SK-N-SH (cell line): ENCODE results near the gene AKT3.

Experiments used
- GABPA ChIP-seq: IDR thresholded peaks from 2 replicates; pipeline ENCODE4 v1.4.0; 2012; ENCODE audit warnings: low read depth, mild to moderate bottlenecking
- RCOR1 ChIP-seq: fragments of 150-350 bp; IDR thresholded peaks from 2 replicates; pipeline ENCODE4 v1.6.1; 2017; ENCODE audit warnings: antibody characterized with exemption, low read length
- REST ChIP-seq: IDR thresholded peaks from 2 replicates; pipeline ENCODE4 v1.6.1; 2012; ENCODE audit warnings: mild to moderate bottlenecking, low read depth, low read length, moderate library complexity
- TEAD4 ChIP-seq: IDR thresholded peaks from 2 replicates; pipeline ENCODE4 v1.4.0; 2012; ENCODE audit warnings: mild to moderate bottlenecking, borderline replicate concordance; ENCODE audit not compliant: insufficient read depth
- YY1 ChIP-seq: IDR thresholded peaks from 2 replicates; pipeline ENCODE4 v1.4.0; 2012; ENCODE audit warnings: low read depth, mild to moderate bottlenecking
- TF ChIP-seq, protein P1 (sequence below): fragments of 200-600 bp; sonication (generic); IDR thresholded peaks from 2 replicates; pipeline ENCODE4 v1.6.1; 2017; ENCODE audit warnings: antibody characterized with exemption, mild to moderate bottlenecking, moderate library complexity

DNA sequence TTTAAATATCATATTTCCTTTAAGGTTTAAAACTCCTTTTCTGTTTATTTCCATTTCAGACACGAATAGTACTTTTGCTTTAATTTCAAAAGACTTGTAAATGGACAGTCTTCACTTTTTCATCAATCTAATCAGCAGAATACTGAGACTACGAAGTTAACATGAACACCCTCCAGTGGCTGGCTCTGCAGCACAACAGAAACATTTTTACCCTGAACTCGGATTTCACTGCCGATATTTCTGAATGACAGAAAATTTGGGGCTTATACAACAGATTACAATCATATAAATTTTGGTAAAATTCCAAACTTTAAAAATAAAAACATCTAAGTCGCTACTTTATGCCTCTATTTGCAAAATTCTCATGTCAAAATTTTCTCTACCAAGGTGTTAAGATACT, 86.2 kb downstream of the AKT3 start:
- TF ChIP-seq, protein P1, sequence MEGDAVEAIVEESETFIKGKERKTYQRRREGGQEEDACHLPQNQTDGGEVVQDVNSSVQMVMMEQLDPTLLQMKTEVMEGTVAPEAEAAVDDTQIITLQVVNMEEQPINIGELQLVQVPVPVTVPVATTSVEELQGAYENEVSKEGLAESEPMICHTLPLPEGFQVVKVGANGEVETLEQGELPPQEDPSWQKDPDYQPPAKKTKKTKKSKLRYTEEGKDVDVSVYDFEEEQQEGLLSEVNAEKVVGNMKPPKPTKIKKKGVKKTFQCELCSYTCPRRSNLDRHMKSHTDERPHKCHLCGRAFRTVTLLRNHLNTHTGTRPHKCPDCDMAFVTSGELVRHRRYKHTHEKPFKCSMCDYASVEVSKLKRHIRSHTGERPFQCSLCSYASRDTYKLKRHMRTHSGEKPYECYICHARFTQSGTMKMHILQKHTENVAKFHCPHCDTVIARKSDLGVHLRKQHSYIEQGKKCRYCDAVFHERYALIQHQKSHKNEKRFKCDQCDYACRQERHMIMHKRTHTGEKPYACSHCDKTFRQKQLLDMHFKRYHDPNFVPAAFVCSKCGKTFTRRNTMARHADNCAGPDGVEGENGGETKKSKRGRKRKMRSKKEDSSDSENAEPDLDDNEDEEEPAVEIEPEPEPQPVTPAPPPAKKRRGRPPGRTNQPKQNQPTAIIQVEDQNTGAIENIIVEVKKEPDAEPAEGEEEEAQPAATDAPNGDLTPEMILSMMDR, result no peak
- TF ChIP-seq GABPA (no peak), RCOR1 (no peak), REST (no peak), TEAD4 (no peak), YY1 (no peak)
